Urinary bladder (tissue), 4 donors: ENCODE data around the gene FAM32A. TPM values are rescaled to one million over a fixed set of nuclear protein-coding genes. Genes with fewer than 3 reads are reported as not detected.
"Not testable (repeated sequence)": the region's sequence is repeated elsewhere in the genome, so short reads cannot be mapped to it uniquely, and the experiment has no call there.

Source experiments
- DNase-seq: peaks from one replicate; pipeline ENCODE4 v3.0.0-alpha.2; 2015; ENCODE audit errors: extremely low spot score
- H3K27ac ChIP-seq: one replicate; pipeline ENCODE4 v1.5.1; 2013; ENCODE audit warnings: low read depth, mild to moderate bottlenecking, moderate library complexity
- H3K36me3 ChIP-seq: one replicate; pipeline ENCODE4 v1.6.1; 2013; ENCODE audit warnings: mild to moderate bottlenecking, moderate library complexity; ENCODE audit not compliant: insufficient read depth
- H3K4me1 ChIP-seq: one replicate; pipeline ENCODE4 v1.6.1; 2013; ENCODE audit warnings: mild to moderate bottlenecking, moderate library complexity; ENCODE audit not compliant: insufficient read depth
- H3K4me3 ChIP-seq: one replicate; pipeline ENCODE4 v1.5.1; 2013; ENCODE audit warnings: low read depth, low read length
- WGBS: extraction: QIAGEN DNeasy Blood & Tissue Kit; methylation state at CpG from one replicate; pipeline ENCODE4 v1.1.7; 2013; 5-methylcytosine and 5-hydroxymethylcytosine counted together
- polyA plus RNA-seq: library from polyadenylated mRNA; stranded (reverse); fragments of 200-250 nt; gene quantifications from one replicate; pipeline ENCODE4 v1.2.3, GENCODE V29; 2013
- total RNA-seq: library from RNA; depleted of rRNA; stranded (reverse); fragments of >200 nt; gene quantifications from one replicate; pipeline ENCODE4 v1.2.3, GENCODE V29; 2014
- donor health status: healthy with polysubstance abuse.
- donor health status: healthy.

FAM32A gene
- total and polyA plus RNA-seq, 2 donors, result 75.8 to 94.5 TPM

- WGBS, result 76% methylated on average over 1 of the region's 1 CpG
- H3K4me1 ChIP-seq, result no peaks in the 10 kb centered on the region
Measured at GRCh38 chr19:16155128-16155527, 30.1 kb upstream of the FAM32A start.

GRCh38 chr19:16156904-16157303, 28.3 kb upstream of the FAM32A start:
- no peak for DNase-seq
- WGBS, result 75% methylated on average over 6 of the region's 6 CpGs
- H3K27ac ChIP-seq, result no peak overlapping the region
- H3K36me3 ChIP-seq, result no peaks in the 10 kb centered on the region
- no peaks in the 10 kb centered on the region for H3K4me1 ChIP-seq
- no peak overlapping the region for H3K4me3 ChIP-seq

More at GRCh38 chr19:16155128-16155527, 30.1 kb upstream of the FAM32A start:
- no peak overlapping the region for H3K27ac ChIP-seq
- no peak for DNase-seq
- no peak overlapping the region for H3K4me3 ChIP-seq
- H3K36me3 ChIP-seq, result no peaks in the 10 kb centered on the region

DNA sequence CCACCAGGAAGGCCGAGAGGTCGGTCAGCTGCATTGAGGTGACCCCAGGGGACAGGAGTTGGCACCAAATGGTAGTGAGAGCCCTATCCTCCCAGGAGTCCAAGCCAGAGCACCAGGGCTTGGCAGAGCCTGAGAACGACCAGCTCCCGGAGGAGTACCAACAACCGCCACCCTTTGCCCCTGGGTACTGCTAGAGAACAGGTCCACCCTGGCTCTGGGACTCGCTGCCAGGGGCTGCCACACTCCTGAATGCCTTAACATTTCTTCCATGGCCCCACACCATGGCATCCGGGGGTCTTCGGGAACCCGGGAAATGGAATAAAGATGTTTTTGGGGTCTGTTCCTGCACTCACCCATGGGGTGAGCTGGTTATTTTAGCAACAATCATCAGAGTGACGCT, 27.6 kb upstream of the FAM32A start:
- Histone ChIP-seq H3K4me3 (no peak overlapping the region), H3K4me1 (no peaks in the 10 kb centered on the region), H3K36me3 (no peaks in the 10 kb centered on the region), H3K27ac (no peak overlapping the region)
- WGBS, result 88% methylated on average over 10 of the region's 10 CpGs
- no peak for DNase-seq

DNA sequence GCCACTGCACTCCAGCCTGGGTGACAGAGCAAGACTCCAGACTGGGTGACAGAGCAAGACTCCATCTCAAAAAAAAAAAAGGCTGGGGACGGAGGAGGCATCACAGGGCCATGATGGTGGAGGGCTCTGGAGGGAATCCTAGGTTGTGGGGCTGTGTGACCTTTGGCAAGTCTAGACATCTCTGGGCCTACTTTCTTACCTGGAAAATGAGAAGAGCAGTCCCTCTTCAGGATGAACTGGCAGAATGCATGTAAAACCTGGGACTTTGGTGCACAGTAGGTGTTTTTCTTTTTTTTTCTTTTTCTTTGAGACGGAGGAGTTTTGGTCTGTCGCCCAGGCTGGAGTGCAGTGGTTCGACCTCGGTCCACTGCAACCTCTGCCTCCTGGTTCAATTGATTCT, 25.6 kb upstream of the FAM32A start:
- H3K4me1 ChIP-seq, result no peaks in the 10 kb centered on the region
- H3K4me3 ChIP-seq, result no peak overlapping the region
- DNase-seq, result no peak
- 90% methylated on average over 5 of the region's 5 CpGs for WGBS
- no peaks in the 10 kb centered on the region for H3K36me3 ChIP-seq
- H3K27ac ChIP-seq, result no peak overlapping the region

DNA sequence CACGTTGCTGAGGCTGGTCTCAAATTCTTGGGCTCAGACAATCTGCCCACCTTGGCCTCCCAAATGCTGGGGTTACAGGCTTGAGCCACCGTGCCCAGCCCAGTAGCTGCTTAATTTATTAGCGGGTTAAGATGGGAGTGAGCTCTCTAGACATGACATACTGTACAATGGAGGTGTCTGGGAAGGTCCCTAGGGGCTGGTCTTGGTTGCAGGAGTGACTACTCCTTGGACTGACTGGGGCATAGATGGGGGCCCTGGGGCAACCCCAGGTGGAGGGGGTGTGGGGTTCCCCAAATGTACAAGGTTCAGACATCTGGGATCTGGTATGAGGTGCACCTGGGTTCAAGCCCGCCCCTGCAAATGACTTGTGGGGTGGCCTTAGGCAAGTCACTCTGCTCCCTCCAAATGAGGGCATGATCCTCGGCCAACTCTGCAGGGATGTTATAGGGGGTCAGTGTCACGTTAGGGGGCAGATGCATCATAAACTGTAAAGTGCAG, 24.7 kb upstream of the FAM32A start:
- 68% methylated on average over 6 of the region's 6 CpGs for WGBS

DNA sequence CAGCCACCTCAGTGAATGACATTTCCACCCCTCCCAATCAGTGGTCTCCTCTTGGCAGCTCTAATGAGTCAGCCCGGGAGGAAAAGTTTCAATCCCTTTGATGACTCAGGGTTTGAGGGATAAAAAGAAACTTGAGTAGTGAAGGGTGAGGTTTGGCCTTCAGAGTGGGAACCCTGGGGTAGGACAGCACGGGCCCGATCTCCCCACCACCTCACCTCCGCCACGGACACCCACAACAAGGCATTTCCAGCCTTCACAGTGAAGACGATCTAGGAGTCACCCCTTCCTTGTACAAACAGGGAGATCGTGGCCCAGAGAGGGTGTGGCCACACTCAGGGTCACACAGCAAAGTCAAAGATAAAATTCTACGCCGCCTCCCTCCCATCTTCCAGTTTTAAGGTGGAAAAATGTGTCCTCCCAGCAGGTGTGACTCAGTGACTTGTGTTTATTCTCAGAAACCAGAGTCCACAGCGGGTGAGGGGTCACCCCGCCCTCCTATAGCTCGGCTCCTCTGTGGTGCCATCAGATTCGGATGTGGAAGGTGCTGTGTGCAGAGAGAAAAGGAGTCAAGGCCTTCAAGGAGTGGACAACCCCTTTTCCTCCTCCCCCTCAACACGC, 24.2 kb upstream of the FAM32A start:
- H3K4me3 ChIP-seq, result no peak overlapping the region
- no peak for DNase-seq
- WGBS, result 72% methylated on average over 14 of the region's 14 CpGs
- no peak overlapping the region for H3K27ac ChIP-seq
- H3K4me1 ChIP-seq, result no peaks in the 10 kb centered on the region
- no peaks in the 10 kb centered on the region for H3K36me3 ChIP-seq

More for the DNA sequence above, 24.7 kb upstream of the FAM32A start:
- H3K4me1 ChIP-seq, result no peaks in the 10 kb centered on the region
- no peaks in the 10 kb centered on the region for H3K36me3 ChIP-seq
- H3K27ac ChIP-seq, result no peak overlapping the region
- no peak for DNase-seq
- H3K4me3 ChIP-seq, result no peak overlapping the region

GRCh38 chr19:16161840-16162239, 23.4 kb upstream of the FAM32A start:
- H3K4me1 ChIP-seq, result no peaks in the 10 kb centered on the region
- no peak overlapping the region for H3K27ac ChIP-seq
- H3K4me3 ChIP-seq, result no peak overlapping the region
- no peaks in the 10 kb centered on the region for H3K36me3 ChIP-seq
- no peak for DNase-seq
- 71% methylated on average over 3 of the region's 3 CpGs for WGBS

GRCh38 chr19:16164222-16164890, 20.9 kb upstream of the FAM32A start:
- DNase-seq, result no peak
- Histone ChIP-seq H3K4me3 (no peak overlapping the region), H3K27ac (no peak overlapping the region), H3K36me3 (no peaks in the 10 kb centered on the region), H3K4me1 (no peaks in the 10 kb centered on the region)
- WGBS, result 84% methylated on average over 13 of the region's 13 CpGs

GRCh38 chr19:16166417-16166816, 18.8 kb upstream of the FAM32A start:
- no peaks in the 10 kb centered on the region for H3K36me3 ChIP-seq
- H3K4me3 ChIP-seq, result no peak overlapping the region
- no peak overlapping the region for H3K27ac ChIP-seq
- H3K4me1 ChIP-seq, result no peaks in the 10 kb centered on the region
- no peak for DNase-seq
- 89% methylated on average over 1 of the region's 1 CpG for WGBS

- WGBS, result 91% methylated on average over 5 of the region's 5 CpGs
- no peak overlapping the region for H3K27ac ChIP-seq
- DNase-seq, result no peak
- no peak overlapping the region for H3K4me3 ChIP-seq
- no peaks in the 10 kb centered on the region for H3K36me3 ChIP-seq
- no peaks in the 10 kb centered on the region for H3K4me1 ChIP-seq
Measured at GRCh38 chr19:16167055-16167454, 18.2 kb upstream of the FAM32A start.

DNA sequence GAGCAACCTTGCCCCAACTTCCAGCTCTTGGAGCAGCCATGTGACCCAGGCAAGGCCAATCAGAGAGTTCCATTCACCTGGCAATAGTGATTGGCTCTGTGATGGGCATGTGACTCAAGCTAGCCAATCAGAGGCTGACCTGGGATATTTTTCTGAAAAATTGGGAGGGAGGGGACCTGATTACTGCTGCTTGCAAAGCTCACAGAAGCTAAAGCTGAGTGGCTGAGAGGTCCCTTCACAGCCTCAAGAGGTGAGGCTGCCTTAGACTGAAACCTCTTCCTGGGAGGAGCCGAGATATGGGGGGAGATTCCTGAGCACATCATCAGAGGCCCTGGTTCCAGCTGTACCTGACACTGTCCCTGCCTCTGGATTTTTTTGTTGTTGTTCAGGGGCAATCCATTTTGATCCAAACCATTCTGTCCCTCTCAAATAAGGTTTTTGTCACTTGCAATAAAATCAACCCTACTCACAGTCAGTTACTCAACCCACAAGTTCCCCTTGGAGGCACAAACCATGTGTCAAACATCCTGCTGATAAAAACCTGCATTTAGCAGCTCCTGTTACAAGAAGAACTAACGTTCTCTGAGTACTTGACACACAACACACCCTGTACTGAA, 16.6 kb upstream of the FAM32A start:
- DNase-seq, result no peak
- 57% methylated on average over 2 of the region's 2 CpGs for WGBS

GRCh38 chr19:16170134-16170533, 15.1 kb upstream of the FAM32A start:
- whole genome bisulfite sequencing, result 88% methylated on average over 1 of the region's 1 CpG
- Histone ChIP-seq H3K4me3 (no peak overlapping the region), H3K27ac (no peak overlapping the region), H3K36me3 (no peaks in the 10 kb centered on the region), H3K4me1 (no peaks in the 10 kb centered on the region)
- DNase-seq, result no peak

More for the DNA sequence above, 16.6 kb upstream of the FAM32A start:
- Histone ChIP-seq H3K36me3 (no peaks in the 10 kb centered on the region), H3K4me1 (no peaks in the 10 kb centered on the region), H3K4me3 (no peak overlapping the region), H3K27ac (no peak overlapping the region)

DNA sequence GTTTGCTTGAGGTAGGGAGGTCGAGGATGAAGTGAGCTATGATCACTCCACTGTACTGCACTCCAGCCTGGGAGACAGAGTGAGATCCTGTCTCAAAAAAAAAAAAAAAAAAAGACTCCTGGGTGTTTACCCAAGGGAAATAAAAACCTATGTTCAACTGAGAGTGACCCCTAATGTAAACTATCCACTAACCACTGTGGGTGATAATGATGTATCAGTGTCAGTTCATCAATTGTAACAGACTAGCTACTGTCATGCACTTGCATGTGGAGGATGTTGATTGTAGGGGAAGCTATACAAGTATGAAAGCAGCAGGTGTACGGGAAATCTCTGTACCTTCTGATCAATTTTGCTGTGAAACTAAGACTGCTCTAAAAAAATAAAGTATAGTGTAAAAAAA, 9.3 kb upstream of the FAM32A start:
- WGBS, result 57% methylated on average over 2 of the region's 2 CpGs
- DNase-seq, result no peak
- Histone ChIP-seq H3K4me3 (no peak overlapping the region), H3K36me3 (no peaks in the 10 kb centered on the region), H3K4me1 (no peaks in the 10 kb centered on the region), H3K27ac (no peak overlapping the region)

- not testable (repeated sequence) for H3K4me1 ChIP-seq, H3K4me3 ChIP-seq, H3K36me3 ChIP-seq, H3K27ac ChIP-seq, DNase-seq
- 88% methylated on average over 5 of the region's 5 CpGs for WGBS
Measured at GRCh38 chr19:16178866-16179265, 6.3 kb upstream of the FAM32A start.
